GM12875 (cell line): ENCODE results near the gene RPL12.
"Not testable (repeated sequence)": the region's sequence is repeated elsewhere in the genome, so short reads cannot be mapped to it uniquely, and the experiment has no call there.

Experiments
- H3K4me3 ChIP-seq: one replicate; pipeline ENCODE4 v1.5.1; 2011; ENCODE audit warnings: low read depth, low read length, control low read depth
- CTCF ChIP-seq: IDR thresholded peaks from 2 replicates; pipeline ENCODE4 v1.5.1; 2011; ENCODE audit warnings: low read depth, mild to moderate bottlenecking, control low read depth, inconsistent platforms, low read length, moderate library complexity, borderline replicate concordance; ENCODE audit not compliant: insufficient read depth

RPL12 gene

GRCh38 chr9:127473501-127473900, 22.3 kb upstream of the RPL12 start:
- no peak for TF ChIP-seq CTCF
- no peak overlapping the region for H3K4me3 ChIP-seq

- TF ChIP-seq CTCF = no peak
- no peak overlapping the region for H3K4me3 ChIP-seq
Measured at GRCh38 chr9:127470662-127471061, 19.5 kb upstream of the RPL12 start.

- no peak for TF ChIP-seq CTCF
- no peak overlapping the region for H3K4me3 ChIP-seq
Measured at GRCh38 chr9:127467621-127468020, 16.4 kb upstream of the RPL12 start.

- H3K4me3 ChIP-seq = not testable (repeated sequence)
Measured at GRCh38 chr9:127466407-127466917, 15.3 kb upstream of the RPL12 start.

GRCh38 chr9:127463911-127464310, 12.7 kb upstream of the RPL12 start:
- H3K4me3 ChIP-seq = no peak overlapping the region
- no peak for TF ChIP-seq CTCF

GRCh38 chr9:127463382-127463781, 12.2 kb upstream of the RPL12 start:
- TF ChIP-seq CTCF = no peak

GRCh38 chr9:127458921-127459320, 7.7 kb upstream of the RPL12 start:
- TF ChIP-seq CTCF = no peak
- no peak overlapping the region for H3K4me3 ChIP-seq

More at GRCh38 chr9:127463382-127463781, 12.2 kb upstream of the RPL12 start:
- no peak overlapping the region for H3K4me3 ChIP-seq
